NCI-H2196 (cell line): ENCODE data around the gene SERPINA4.
A peak's percentile ranks its signal among the peaks of the same experiment; 100 is the strongest.

Experiments used
- DNase-seq: peaks from one replicate; lab custom pipeline; 2025; ENCODE audit not compliant: unreplicated experiment; lab: John Stamatoyannopoulos, UW

SERPINA4 gene

GRCh38 chr14:94542111-94542810 is 19.0 kb upstream of the SERPINA4 start:
- DNase-seq: no peak

GRCh38 chr14:94542811-94543440 is 18.3 kb upstream of the SERPINA4 start:
- no peak for DNase-seq

DNA sequence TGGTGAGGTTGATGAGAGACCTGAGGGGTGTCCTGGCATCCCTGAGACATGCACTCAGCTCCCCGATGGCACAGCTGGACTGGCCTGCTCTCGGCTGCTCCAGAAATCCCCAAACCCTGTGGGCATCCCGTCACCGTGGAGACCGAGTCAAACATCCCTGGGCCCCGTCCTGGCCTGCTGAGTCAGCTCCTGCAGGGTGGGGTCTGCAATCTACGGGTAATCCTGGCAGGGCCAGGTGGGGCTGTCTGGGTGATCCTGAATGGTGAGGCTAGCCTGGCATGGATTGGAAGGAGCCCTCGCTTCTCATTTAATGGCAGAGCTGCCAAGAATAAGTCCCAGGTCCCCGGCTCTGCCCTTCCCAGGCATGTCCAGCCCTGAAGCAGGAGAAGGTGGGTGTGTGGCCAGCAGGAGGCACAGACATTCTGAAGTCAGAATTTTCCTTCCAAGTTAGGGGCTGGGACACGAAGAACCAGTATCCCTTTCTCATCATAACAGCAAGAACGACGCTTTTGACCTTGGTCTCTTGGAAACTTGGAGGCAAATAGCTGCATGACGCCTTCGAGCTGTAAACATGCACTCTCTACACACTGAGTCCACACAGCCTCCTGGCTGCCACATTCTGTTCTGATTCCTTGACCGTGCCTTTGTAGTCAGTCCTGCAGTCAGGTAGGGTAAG is 17.7 kb upstream of the SERPINA4 start:
- no peak for DNase-seq

DNA sequence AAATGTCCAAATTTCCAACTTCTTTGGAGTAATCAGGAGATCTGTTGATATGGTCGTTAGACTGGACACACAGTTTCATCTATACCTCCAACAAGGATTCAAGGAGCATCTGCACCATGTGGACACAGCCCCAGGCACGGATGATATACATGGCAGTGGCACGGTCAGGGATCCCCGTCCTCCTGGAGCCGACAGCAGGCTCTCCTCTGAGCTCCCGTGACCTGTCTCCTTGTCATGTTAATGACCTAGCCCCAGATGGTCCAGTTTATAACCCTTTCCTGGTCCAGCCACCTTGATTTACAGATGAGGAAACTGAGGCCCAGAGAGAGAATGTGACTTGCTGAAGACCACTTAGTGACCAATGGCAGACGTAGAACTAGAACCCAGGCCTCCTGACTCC is 16.5 kb upstream of the SERPINA4 start:
- DNase-seq: no peak

DNA sequence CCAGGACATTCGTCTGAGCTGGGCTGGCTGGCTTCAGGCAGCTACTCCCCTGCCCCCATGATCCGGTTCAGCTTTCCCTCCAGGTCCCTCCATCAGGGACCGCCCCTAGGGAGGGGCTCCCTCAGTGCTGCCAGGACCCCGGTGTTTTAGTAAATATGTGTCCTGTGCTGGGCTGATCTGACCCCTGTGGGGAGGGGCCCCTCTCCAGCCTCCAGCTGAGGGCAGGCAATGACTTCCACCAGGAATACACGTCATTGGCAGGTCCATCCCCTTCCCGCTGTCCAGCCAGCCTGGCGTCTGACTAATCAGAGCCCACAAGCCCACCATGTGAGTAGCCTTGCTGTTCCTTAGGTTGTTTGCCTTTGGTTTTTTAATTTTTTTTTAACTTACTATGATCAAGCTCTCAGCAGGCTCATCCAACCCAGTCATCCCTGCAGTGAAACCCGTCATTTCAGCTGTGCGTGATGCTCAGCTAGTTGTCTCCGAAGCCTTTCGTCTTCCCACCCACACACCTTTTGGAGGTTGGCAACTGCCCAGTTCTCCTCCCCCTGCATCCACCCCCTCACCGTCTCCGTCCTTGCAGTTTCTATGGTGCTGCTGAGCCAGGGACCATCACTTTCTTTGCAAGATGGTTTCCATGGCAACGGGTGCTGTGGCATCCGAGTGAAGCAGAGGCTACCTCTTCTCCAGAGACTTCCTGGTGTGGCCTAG is 16.0 kb upstream of the SERPINA4 start:
- DNase-seq: no peak

DNA sequence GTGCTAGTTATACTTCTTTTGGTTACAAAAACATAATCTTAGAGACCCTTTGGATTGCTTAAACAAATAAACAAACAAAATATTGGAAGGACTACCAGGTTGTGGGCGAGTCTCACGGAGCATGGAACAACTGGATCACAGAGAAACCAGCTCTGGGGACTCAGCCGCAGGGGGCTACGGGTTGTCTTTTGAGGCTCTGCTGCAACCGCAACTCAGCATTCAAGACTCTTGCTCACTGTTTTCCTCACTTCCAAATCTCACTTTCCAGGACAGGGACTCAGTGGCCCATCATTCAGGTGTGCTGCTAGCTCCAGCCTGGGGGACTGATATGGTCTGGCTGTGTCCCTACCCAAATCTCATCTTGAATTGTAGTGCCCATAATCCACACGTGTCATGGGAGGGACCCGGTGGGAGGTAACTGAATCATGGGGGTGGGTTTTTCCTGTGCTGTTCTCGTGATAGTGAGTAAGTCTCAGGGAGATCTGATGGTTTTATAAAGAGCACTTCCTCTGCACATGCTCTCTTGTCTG is 14.0 kb upstream of the SERPINA4 start:
- DNase-seq: no peak

GRCh38 chr14:94547726-94548125 is 13.5 kb upstream of the SERPINA4 start:
- DNase-seq: no peak

GRCh38 chr14:94548131-94548998 is 12.9 kb upstream of the SERPINA4 start:
- DNase-seq: no peak

DNA sequence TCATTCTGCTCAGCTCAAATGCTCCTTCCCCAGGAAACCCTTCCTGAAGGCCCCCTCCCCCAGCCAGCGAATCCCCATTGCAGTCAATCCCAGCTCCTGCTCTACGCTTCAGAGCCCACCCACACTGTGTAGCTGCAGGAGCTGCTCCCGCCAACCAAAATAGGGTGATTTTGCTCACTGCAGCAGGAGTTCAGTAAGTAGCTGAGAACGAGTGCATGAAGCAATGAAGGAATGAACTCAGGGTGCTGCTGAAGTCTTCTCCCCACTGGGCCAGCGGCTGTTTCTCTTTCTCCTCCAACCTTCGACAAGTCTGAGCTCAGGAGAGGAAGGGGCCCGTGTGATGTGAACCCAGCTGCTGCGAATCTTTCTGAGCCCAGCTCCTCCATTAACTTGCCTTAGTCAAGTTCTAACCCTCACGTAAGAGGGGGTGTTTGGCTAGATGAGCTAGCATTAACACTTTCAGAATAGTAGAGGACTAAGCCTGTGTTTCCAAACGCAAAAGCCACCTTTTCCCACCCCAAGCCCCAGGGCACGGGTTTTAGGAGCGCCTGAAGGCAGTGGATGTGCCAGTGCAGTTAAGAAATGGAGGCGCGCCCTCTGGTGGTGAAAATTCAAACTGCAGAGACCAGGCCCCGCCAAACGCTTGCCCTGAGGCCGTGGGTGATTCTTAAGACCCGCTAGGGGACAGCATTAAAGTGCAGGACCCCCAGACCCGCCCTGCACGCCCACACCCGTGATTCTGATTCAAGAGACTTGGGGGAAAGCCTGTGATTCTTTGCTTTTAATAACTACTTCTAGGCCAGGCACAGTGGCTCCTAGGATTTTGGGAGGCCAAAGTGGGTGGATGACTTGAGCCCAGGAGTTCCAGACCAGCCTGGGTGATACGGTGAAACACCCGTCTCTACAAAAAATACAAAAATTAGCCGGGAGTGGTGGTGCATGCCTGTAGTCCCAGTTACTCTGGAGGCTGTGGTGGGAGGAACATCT is 11.9 kb upstream of the SERPINA4 start:
- DNase-seq: peak; percentile 11

DNA sequence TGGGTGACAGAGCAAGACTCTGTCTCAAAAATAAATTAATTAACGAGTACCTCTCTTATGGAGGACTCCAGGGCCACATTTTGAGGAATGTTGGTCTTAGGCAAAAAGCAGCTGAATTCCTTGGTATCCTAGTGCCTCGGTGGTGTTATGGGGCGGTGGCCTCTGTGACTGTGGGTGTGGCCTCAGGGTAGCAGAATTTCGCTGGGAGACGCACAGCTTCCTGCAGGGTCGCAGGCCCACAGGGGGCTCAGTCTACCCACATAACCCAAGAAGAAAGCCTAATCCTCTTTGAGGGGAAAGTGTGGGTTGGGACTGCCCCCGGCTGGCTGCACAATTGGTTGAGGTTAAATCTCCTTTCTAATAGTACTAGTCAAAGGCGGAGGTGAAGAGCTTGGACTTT is 11.2 kb upstream of the SERPINA4 start:
- DNase-seq: no peak

DNA sequence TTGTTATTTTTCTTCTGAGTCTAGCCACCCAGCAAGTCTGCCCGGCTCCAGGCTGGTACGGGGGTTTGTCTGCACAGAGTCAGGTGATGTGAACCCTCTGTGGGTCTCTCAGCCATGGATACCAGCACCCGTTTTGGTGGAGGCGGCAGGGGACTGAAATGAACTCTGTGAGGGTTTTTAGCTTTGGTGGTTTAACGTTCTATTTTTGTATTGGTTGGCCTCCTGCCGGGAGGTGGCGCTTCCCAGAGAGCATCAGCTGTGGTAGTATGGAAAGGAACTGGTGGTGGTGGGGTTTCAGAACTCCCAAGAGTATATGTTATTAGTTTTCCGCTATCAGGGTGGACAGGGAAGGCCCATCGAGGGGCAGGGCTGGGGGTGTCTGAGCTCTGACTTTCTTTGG is 5.3 kb upstream of the SERPINA4 start:
- no peak for DNase-seq

GRCh38 chr14:94557327-94557726 is 3.9 kb upstream of the SERPINA4 start:
- no peak for DNase-seq

DNA sequence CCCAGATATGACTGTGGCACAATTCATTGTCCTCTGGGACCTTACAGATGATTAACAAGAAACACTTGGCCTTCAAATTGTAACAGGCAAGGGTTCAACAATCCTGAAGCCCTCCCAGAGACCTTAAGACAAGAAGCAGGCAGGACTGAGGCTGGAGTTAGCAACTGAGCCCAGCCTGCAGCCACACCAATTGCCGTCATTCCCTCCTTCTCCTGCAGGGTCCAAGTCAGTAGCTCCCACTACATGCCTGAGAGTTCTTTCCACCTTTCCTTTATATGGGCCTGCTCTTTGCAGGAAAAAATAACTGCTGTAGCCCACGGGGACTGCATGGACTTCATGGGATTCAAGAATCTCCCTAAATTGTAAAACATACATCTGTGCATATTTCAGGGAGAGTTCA is 2.4 kb upstream of the SERPINA4 start:
- DNase-seq: no peak

DNA sequence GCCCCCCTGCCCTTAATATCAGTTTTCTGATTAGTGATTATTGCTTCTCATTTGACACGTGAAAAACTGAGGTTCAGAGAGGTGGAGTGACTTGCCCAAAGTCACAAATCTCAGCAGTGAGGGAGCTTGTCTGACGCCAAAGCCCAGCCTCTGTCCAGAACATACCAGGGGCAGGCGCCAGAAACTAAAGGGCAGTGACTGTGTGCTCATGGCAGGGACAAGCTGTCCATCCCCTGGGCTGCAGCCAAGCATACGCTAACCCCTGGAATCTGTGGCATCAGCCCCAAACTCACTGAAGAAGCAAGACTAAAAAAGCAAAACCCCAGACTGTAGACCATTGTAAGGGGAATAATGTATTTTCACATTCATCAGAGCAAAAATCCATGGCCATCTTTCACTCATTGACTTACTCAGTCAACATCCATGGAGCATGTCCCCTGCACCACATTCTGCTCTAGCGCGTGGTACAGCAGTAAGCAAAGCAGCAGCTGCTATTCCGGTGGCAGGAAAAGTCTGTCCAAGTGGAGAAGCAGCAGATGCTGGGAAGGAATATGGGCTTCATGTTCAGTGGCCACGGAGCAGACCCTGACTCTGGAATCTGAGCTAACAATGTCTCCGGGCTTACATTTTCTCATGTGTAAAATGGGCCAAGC is 1.5 kb upstream of the SERPINA4 start:
- DNase-seq: no peak

DNA sequence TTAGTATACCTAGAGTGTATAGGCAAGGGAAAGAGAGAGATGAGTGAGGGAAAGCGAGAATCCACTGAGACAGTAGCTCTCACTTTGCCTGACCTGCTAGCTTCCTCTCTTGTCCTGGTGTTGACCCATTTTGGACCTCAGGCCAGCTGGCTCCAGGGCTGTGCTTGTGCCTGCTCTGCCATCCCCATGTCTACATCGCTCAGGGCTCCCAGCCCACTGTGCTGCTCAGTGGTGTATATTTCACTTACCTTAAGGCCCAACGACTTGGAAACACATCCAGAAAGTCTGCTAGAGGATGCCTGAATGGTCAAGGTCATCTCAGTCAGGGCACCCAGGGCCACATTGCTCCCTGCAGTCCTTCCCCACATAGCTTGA is 964 bp upstream of the SERPINA4 start:
- no peak for DNase-seq

- no peak for DNase-seq
Observed at GRCh38 chr14:94561656-94562010, 391 bp downstream of the SERPINA4 start.

- DNase-seq: no peak
Observed at GRCh38 chr14:94562022-94562421, 780 bp downstream of the SERPINA4 start.

GRCh38 chr14:94562941-94563883 is 2.0 kb downstream of the SERPINA4 start:
- no peak for DNase-seq
